ENCODE measurements around the gene SIAE. TPM values are rescaled to one million over a fixed set of nuclear protein-coding genes. Genes with fewer than 3 reads are reported as not detected.

The SIAE gene
- total RNA-seq, 1 experiment from 2014 or later, result 5.6 TPM

DNA sequence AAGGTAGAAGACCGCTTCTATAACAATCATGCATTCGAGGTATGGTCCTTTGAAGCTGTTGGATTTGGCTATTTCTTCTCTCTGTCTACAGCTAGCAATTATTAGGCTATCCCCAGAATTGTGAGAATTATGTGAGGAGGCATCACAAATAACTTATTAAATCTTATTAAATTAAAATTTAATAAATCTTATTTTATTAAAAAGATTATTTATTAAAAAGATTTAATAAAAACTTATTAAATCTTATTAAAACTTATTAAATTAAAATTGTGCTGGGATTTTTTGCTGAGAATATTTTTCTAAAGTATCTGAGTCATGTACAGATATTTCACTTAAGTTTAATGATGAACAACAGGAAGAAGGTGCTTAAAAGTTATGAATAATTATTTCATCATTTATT lies 7.9 kb upstream of the SIAE start:
- Histone ChIP-seq H2AFZ (ENCODE audit: low read length) (no peak overlapping the region), H4K91ac (ENCODE audit: insufficient read length, low read depth, low read length) (no peak overlapping the region), H3K23me2 (ENCODE audit: insufficient read length, low read depth, low read length, poor library complexity, severe bottlenecking) (no peaks in the 10 kb centered on the region), H3K27ac (ENCODE audit: insufficient read length, low read depth, low read length) (no peak overlapping the region), H3K27me3 (ENCODE audit: insufficient read depth, low read length) (no peaks in the 10 kb centered on the region), H2AK5ac (ENCODE audit: insufficient read length, low read length) (no peak overlapping the region), H3K14ac (ENCODE audit: insufficient read depth, low read length) (no peak overlapping the region), H3K18ac (ENCODE audit: insufficient read length, low read depth, low read length) (no peak overlapping the region), H4K20me1 (ENCODE audit: control insufficient read depth, insufficient read depth, insufficient read length) (no peaks in the 10 kb centered on the region), H3T11ph (ENCODE audit: low read length) (no peak overlapping the region), H2BK12ac (ENCODE audit: insufficient read length, low read depth, low read length) (no peak overlapping the region), H2BK15ac (ENCODE audit: low read depth, low read length) (no peak overlapping the region), H3K9ac (ENCODE audit: extremely low read depth, insufficient read length, low read length) (no peak overlapping the region), H3K79me1 (ENCODE audit: insufficient read depth, low read depth, low read length, poor library complexity, severe bottlenecking) (no peaks in the 10 kb centered on the region), H3K23ac (ENCODE audit: insufficient read length, low read depth, low read length) (no peak overlapping the region), H3K9me3 (ENCODE audit: control insufficient read depth, low read depth, low read length) (peaks cover 5% of the 10 kb centered on the region), H3K4me1 (ENCODE audit: insufficient read depth, low read length) (no peaks in the 10 kb centered on the region), H3K56ac (ENCODE audit: insufficient read length, low read depth, low read length) (no peak overlapping the region), H3K4ac (ENCODE audit: low read depth, low read length) (no peak overlapping the region), H3K79me2 (ENCODE audit: insufficient read depth, low read length) (no peaks in the 10 kb centered on the region), H3K4me2 (ENCODE audit: insufficient read depth, insufficient read length, low read length) (no peak overlapping the region), H2BK120ac (ENCODE audit: low read depth, low read length, poor library complexity, severe bottlenecking) (no peak overlapping the region), H2BK20ac (ENCODE audit: low read depth, low read length, poor library complexity, severe bottlenecking) (no peak overlapping the region), H4K5ac (ENCODE audit: insufficient read length, low read depth, low read length) (no peak overlapping the region), H2BK5ac (ENCODE audit: insufficient read length, low read length) (no peak overlapping the region), H4K8ac (replicated peaks; ENCODE audit: insufficient read length, low read depth, low read length) (no peak overlapping the region)
- no peak for DNase-seq
- H3K9me3 Mint-ChIP-seq, result peaks cover 22 to 33% of the 10 kb centered on the region in 2 experiments; a peak in 4 of 5 replicates
- H3K27ac Mint-ChIP-seq, result no peak overlapping the region
- no CpG with 5 or more reads among the region's 2 CpGs for WGBS (ENCODE audit: extremely low coverage, insufficient read length, low lambda C conversion rate)
- no peak for TF ChIP-seq CTCF (conservative IDR thresholded peaks at IDR 0.05)
- no peaks in the 10 kb centered on the region for H3K4me1 Mint-ChIP-seq
- peaks cover 3 to 12% (median 11%) of the 10 kb centered on the region in 3 experiments for H3K36me3 Mint-ChIP-seq (ENCODE audit: insufficient read depth in 1 of 3, low read depth in 3 of 3)
- H3K27me3 Mint-ChIP-seq (ENCODE audit: low read depth), result peaks cover 6% of the 10 kb centered on the region
- no peak overlapping the region for H3K4me3 Mint-ChIP-seq
